ENCODE results near the gene CLEC18A. TPM values are rescaled to one million over a fixed set of nuclear protein-coding genes. Genes with fewer than 3 reads are reported as not detected.

The CLEC18A gene
- total RNA-seq, 1 donor from 2014 or later, result 0.26 TPM

- H3K4me3 ChIP-seq (ENCODE audit: low read depth, low read length), result no peak overlapping the region
- peaks cover 32% of the 10 kb centered on the region for H3K36me3 ChIP-seq (ENCODE audit: control insufficient read depth, insufficient read depth, low read length)
- no peaks in the 10 kb centered on the region for H3K27me3 ChIP-seq (ENCODE audit: control insufficient read depth, insufficient read depth, low read length)
- TF ChIP-seq CTCF (IDR thresholded peaks at IDR 0.05; ENCODE audit: insufficient read depth, low read length, severe bottlenecking), result no peak
- DNase-seq (ENCODE audit: low read depth) (no peak), FAIRE-seq (no peak)
Observed at GRCh38 chr16:69936252-69936651, 14.9 kb upstream of the CLEC18A start.

- DNase-seq (ENCODE audit: low read depth) (no peak), FAIRE-seq (no peak)
- no peaks in the 10 kb centered on the region for H3K27me3 ChIP-seq (ENCODE audit: control insufficient read depth, insufficient read depth, low read length)
- no peak for TF ChIP-seq CTCF (IDR thresholded peaks at IDR 0.05; ENCODE audit: insufficient read depth, low read length, severe bottlenecking)
- H3K36me3 ChIP-seq (ENCODE audit: control insufficient read depth, insufficient read depth, low read length), result peaks cover 27% of the 10 kb centered on the region
- no peak overlapping the region for H3K4me3 ChIP-seq (ENCODE audit: low read depth, low read length)
Observed at GRCh38 chr16:69936751-69937211, 14.4 kb upstream of the CLEC18A start.

GRCh38 chr16:69937465-69937951, 13.6 kb upstream of the CLEC18A start:
- DNase-seq (ENCODE audit: low read depth) (no peak), FAIRE-seq (no peak)
- Histone ChIP-seq H3K4me3 (ENCODE audit: low read depth, low read length) (no peak overlapping the region), H3K36me3 (ENCODE audit: control insufficient read depth, insufficient read depth, low read length) (peaks cover 24% of the 10 kb centered on the region), H3K27me3 (ENCODE audit: control insufficient read depth, insufficient read depth, low read length) (no peaks in the 10 kb centered on the region)
- TF ChIP-seq CTCF (IDR thresholded peaks at IDR 0.05; ENCODE audit: insufficient read depth, low read length, severe bottlenecking), result no peak

GRCh38 chr16:69938981-69939820, 11.9 kb upstream of the CLEC18A start:
- no peak for TF ChIP-seq CTCF (IDR thresholded peaks at IDR 0.05; ENCODE audit: insufficient read depth, low read length, severe bottlenecking)
- Histone ChIP-seq H3K4me3 (ENCODE audit: low read depth, low read length) (no peak overlapping the region), H3K36me3 (ENCODE audit: control insufficient read depth, insufficient read depth, low read length) (peaks cover 20% of the 10 kb centered on the region), H3K27me3 (ENCODE audit: control insufficient read depth, insufficient read depth, low read length) (no peaks in the 10 kb centered on the region)
- no peak for FAIRE-seq
- DNase-seq (ENCODE audit: low read depth), result no peak

GRCh38 chr16:69939821-69940585, 11.1 kb upstream of the CLEC18A start:
- TF ChIP-seq CTCF (IDR thresholded peaks at IDR 0.05; ENCODE audit: insufficient read depth, low read length, severe bottlenecking), result no peak
- FAIRE-seq (no peak), DNase-seq (ENCODE audit: low read depth) (no peak)
- peaks cover 20% of the 10 kb centered on the region for H3K36me3 ChIP-seq (ENCODE audit: control insufficient read depth, insufficient read depth, low read length)
- no peaks in the 10 kb centered on the region for H3K27me3 ChIP-seq (ENCODE audit: control insufficient read depth, insufficient read depth, low read length)
- no peak overlapping the region for H3K4me3 ChIP-seq (ENCODE audit: low read depth, low read length)
